SHP77 (cell line): ENCODE results near the gene DNMT3A.

ENCODE experiments used
- DNase-seq, 2 experiments: peaks; one replicate each; lab custom pipeline; 2025; lab: John Stamatoyannopoulos, UW

DNMT3A gene

DNA sequence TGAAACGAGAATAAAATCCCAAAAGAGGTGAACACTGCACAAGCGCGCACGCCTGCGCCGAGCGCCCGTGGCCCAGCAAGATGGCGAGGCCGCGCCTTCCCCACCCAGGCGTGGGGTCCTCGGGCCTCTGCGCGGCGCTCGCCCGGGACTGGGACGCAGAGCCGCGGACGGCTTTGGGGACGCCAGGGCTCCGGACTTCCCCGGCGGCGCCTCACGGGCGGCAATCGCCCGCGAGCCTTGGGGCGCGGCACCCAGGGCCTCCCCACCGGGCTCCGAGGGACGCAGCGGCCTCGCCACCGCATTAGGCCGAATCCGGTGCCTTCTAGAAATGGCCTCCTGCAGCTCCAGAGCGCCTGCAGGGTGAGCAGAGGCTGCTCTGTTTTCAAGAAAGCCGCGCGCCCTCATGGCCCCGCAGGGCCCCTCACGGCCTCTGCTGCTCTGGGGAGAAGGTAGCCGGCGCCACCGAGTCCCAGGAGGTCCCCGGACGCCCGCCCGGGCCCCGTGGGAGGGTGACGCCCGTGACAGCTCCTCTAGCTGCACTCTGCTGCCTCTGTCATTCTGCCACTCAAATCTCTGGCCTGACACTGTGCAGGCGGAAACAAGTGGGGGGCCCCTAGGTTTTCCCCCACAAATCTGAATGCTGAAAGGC is 137.4 kb downstream of the DNMT3A start:
- DNase-seq = no peak

DNA sequence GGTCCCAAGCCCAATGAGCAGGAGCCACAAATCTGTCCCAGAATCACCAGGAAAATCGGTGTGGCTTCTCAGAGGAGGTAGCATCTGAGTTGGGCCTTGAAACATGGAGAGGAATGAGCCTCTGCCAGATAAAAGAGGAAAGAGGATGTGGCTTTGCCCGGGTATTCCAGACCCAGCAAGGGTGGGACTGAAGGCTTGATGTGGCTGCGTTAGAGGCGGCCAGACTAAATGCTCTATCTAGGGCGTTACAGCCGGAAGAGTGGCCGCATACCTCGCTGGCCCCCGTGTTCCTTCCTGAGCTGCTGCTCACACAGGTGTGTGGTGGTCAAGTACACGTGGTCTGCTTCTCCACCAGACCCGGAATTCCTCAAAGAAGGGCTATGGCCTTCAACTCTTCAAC is 139.4 kb downstream of the DNMT3A start:
- no peak for DNase-seq

DNA sequence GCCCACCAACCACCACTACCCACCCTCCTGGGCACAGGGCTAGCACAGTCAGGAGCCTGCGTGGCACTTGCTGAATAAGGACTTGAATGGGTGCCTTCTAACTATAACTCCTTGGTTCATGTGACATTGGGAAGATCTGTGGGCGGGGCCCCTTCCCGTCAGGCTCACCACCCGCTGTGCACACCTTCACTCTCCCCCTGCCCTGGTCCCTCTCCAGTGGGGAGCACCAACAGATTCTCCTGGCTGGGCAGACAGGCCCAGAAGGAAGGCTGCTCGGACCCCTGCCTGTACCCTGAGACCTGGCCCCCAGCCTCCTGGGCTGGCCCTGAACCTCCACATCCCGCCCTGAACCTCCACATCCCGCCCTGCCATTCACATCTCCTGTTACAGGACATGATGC is 139.9 kb downstream of the DNMT3A start:
- DNase-seq = no peak

DNA sequence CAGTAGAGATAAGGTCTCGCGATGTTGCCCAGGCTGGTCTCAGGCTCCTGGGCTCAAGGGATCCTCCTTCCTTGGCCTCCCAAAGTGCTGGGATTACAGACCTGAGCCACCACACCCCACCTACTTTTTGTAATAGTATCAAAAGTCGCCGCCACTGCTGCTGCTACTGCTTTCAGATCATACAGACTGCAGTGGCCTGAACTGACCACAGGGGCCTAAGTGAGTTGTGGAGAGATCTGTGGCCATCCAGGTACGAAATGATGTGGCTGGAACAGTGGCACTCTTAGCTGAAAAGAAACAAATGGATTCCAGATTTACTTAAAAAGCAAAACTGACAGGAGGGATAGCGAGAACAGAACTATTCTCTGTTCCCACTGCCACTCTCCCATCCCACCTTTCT is 140.5 kb downstream of the DNMT3A start:
- DNase-seq = peak in 1 of 2 experiments; percentile 12

DNA sequence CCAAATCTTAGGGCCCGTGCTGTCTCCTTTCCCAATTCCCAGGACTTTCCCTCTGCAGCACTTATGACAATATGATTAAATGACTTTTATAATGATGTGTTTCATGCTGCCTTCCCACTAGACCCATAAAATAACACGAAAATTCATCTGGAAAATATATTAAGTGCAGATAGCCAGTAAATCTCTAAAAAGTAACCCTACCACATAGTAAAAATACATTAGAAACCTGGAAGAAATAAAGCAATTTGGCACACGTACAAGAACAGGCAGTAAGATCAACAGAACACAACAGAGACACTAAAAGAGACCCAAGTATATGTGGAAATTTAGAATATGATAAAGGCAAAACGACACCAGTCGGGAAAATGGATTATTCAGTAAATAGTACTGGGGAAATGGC is 143.1 kb downstream of the DNMT3A start:
- no peak for DNase-seq

DNA sequence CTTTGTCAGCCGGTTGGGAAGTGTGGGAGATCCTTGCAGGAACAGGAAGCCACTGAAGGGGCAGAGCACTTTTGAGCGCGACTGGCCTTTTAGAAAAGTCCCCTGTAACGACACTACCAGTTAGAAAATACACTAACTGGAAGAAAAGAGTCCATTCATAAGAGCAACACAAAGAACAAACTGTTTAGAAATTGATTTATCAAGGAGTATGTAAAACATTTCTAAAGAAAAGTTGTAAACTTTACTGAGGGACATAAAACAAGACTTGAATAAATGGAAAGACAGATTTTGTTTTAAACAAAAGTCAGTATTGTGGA is 143.6 kb downstream of the DNMT3A start:
- no peak for DNase-seq

DNA sequence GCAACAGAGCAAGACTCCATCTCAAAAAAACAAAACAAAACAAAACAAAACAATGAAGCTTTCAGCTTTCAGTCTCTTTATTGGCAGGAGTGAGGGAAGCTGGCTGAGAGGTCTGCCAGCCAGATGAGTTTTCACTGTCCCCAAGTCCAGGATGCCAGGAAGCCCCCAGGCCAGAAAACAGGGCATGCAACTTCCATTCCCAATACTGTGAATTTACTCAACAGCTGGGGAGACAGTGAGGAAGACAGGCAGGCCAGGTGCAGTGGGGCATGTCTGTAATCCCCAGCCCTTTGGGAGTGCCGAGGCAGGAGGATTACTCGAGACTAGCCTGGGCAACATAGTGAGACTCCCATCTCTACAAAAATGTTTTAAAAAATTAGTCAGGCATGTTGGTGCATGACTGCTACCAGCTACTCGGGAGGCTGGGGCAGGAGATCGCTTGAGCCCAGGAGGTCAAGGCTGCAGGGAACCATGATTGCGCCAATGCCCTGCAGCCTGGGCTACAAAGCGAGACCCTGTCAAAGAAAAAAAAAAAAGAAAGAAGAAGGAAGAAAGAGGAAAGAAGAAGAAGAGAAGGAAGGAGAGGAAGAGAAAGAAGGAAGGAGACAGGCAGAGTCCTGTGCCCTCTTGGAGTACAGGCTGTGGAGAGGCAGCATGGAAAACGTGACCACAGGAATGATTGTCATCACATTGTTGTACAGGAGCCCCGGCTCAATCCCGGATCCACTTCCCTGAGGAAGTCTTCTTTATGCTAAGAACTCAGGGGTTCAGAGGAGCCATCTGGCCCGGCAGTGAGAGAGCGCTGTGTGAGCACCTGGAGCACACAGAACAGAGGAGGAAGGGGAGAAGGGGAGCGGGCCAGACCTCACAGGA is 144.2 kb downstream of the DNMT3A start:
- DNase-seq = no peak

DNA sequence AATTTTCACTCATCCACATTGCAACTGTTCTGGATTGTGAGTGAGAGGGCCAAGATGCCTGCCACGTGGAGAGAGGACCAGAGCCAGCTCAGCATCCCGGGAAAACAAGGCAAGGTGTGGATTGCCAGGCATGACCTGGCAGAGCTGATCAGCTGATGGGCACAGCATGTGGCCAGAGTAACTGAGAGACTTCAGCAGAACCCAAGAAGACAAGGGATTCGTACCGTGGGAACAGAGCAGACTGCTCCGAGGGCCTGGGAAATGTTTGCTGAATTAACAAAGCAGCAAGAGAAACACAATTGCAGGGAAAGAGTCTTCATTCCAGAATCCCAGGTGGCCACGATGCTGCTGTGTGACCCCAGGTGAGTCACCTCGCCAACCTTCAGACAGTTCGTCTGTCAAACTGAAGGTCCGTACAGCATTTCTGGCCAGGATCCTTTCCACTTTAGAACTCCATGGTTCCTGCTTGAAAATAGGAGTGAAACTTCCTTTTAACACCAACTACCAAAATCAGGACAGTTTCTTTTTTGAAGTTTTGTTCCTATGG is 147.1 kb downstream of the DNMT3A start:
- no peak for DNase-seq

DNA sequence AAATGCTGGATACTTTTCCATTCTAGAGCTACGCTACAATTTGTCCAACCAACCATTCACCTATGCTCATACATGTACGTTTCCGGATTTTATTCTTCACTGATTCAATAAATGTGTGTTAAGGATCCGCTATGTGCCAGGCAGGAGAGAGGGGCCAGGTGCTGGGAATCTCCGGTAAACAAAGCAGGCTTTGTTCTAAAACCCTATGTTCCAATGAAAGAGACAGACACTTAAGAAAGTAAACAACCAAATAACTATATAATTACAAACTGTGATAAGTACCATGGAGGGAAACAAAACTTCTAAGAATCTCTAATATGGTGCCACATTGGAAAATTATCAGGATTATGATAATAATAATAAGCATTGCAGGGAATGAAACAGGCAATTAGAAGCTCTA is 151.2 kb downstream of the DNMT3A start:
- peak; percentile 7 to 46 for DNase-seq

DNA sequence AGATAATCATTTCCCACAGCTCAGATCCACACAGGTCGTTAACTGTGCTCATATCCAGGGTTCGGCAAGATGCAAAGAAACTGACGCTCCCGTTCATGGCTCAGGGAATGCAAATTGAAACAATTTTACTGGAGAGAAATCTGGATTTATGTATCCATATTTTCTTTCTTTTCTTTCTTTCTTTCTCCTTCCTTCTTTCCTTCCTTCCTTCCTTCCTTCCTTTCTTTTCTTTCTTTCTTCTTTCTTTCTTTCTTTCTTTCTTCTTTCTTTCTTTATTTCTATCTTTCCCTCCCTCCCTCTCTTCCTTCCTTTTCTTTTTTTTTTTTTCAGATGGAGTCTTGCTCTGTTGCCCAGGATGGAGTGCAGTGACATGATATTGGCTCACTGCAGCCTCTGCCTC is 153.3 kb downstream of the DNMT3A start:
- no peak for DNase-seq

DNA sequence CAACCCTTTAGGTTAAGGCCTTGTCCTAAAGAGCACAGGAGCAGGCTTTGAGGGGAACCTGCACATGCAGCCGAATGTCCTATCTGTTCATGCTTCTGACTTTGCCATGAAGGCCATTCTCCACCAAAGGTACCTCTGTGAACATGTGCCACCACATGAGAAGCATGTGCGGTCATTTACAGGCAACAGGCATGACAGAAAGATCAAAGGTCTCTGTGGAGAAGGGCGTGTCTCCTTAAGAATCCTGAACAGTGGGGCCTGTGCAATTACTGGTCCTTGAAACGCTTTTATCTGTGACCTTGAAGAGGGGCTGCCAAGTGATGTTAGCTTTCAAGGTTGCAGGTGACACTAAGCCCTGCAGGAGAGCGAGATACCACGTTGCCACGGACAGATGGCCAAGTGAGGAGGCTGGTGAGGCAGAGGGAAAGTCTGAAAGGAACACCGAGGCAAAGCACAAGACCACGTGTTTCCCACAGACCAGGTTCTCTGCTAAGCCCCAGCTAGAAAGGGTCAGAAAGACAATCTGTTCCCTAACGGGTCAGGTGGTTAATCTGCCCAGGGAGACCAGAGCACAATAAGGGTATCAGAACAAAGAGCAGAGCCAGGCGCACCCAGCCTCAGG is 153.9 kb downstream of the DNMT3A start:
- DNase-seq = no peak

DNA sequence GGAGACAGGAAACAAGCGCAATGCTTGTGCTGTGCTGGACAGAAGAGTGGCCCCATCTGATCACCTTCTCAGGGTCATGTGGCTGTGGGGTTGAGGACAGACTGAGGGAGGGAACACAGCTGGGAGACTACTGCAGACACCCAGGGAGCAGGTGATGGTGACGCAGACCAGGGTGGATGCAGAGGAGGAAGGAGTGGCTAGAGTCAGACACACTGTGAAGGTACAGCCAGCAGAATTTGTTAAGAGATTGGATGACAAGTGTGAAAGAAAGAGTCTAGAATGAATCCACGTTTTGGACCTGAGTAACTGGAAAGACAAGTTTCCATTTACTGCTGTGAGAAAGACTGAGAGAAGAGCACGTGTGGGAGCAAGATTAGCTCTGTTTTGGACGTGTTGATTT is 157.5 kb downstream of the DNMT3A start:
- peak; percentile 36 to 52 for DNase-seq

DNA sequence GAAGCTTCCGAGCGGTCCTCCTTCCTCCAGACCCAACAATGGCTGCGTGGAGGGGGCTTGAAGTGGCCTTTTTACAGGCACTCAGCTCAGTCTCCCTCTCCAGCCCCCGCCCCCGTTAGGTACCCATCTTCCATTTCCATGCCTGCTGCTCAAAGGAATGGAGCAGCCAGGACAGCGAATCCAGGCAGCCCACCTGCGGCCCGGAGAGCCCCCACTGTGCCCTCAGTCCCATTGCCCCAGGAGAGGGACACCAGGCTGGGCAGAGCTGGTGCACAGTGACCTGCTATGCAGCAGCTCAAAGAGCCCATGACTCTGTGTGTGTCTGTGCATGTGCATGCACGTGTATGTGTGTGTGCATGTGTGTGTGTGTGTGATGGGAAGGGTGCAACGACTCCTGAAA is 162.7 kb downstream of the DNMT3A start:
- no peak for DNase-seq
